Keratinocyte (primary cell): ENCODE results near the gene EEF1AKMT1. TPM values are rescaled to one million over a fixed set of nuclear protein-coding genes. Genes with fewer than 3 reads are reported as not detected.

Experiments used
- DNase-seq: peaks from one replicate; pipeline ENCODE4 v3.0.0-alpha.2; 2011; ENCODE audit warnings: low read depth, missing footprints, low spot score
- FAIRE-seq: peaks from 2 replicates; lab custom pipeline; 2011; peaks lifted over from hg19 to GRCh38; lab: Jason Lieb, UNC
- H2AFZ ChIP-seq: 2 replicates; pipeline ENCODE4 v1.6.0; 2012; ENCODE audit warnings: low read length, control low read depth, inconsistent platforms; ENCODE audit not compliant: control insufficient read depth
- H3K27ac ChIP-seq: 2 replicates; pipeline ENCODE4 v1.5.1; 2011; ENCODE audit warnings: low read length; ENCODE audit not compliant: control insufficient read depth, insufficient read depth
- H3K27me3 ChIP-seq: 3 replicates; pipeline ENCODE4 v1.6.0; 2011; ENCODE audit warnings: low read length; ENCODE audit not compliant: control insufficient read depth, insufficient read depth; ENCODE audit errors: extremely low read depth
- H3K36me3 ChIP-seq, 2 experiments: 2 replicates in 1 of 2; 3 replicates in 1 of 2; pipeline ENCODE4 v1.5.1; 2011; ENCODE audit warnings: low read length in 2 of 2, mild to moderate bottlenecking in 1 of 2; ENCODE audit not compliant: control insufficient read depth in 2 of 2, insufficient read depth in 2 of 2; ENCODE audit errors: extremely low read depth in 1 of 2
- H3K4me1 ChIP-seq: 3 replicates; pipeline ENCODE4 v1.5.1; 2011; ENCODE audit warnings: low read length; ENCODE audit not compliant: control insufficient read depth, insufficient read depth; ENCODE audit errors: extremely low read depth
- H3K4me2 ChIP-seq: 3 replicates; pipeline ENCODE4 v1.6.0; 2011; ENCODE audit warnings: low read depth, low read length; ENCODE audit not compliant: control insufficient read depth, insufficient read depth; ENCODE audit errors: extremely low read depth
- H3K4me3 ChIP-seq, 3 experiments: fragments of 200-600 bp in 1 of 3; sonication (generic) in 1 of 3; 2 replicates in 2 of 3; 3 replicates in 1 of 3; pipeline ENCODE4 v1.5.1; 2011 to 2016; ENCODE audit warnings: low read length in 3 of 3, mild to moderate bottlenecking in 3 of 3, control low read depth in 2 of 3, inconsistent platforms in 1 of 3, low read depth in 1 of 3, mixed read lengths in 1 of 3, mixed run types in 1 of 3, moderate library complexity in 1 of 3; ENCODE audit not compliant: control insufficient read depth in 2 of 3, insufficient read depth in 2 of 3; ENCODE audit errors: extremely low read depth in 1 of 3
- H3K79me2 ChIP-seq: 2 replicates; pipeline ENCODE4 v1.6.0; 2012; ENCODE audit warnings: low read length; ENCODE audit not compliant: control insufficient read depth, insufficient read depth
- H3K9ac ChIP-seq: 3 replicates; pipeline ENCODE4 v1.6.0; 2011; ENCODE audit warnings: low read length; ENCODE audit not compliant: control insufficient read depth, insufficient read depth; ENCODE audit errors: extremely low read depth
- H3K9me1 ChIP-seq: 3 replicates; pipeline ENCODE4 v1.6.0; 2011; ENCODE audit warnings: low read length; ENCODE audit not compliant: control insufficient read depth, insufficient read depth; ENCODE audit errors: extremely low read depth
- H3K9me3 ChIP-seq: 2 replicates; pipeline ENCODE4 v1.5.1; 2012; ENCODE audit warnings: low read depth, low read length; ENCODE audit not compliant: control insufficient read depth
- H4K20me1 ChIP-seq: 3 replicates; pipeline ENCODE4 v1.6.0; 2011; ENCODE audit warnings: low read length; ENCODE audit not compliant: control insufficient read depth, insufficient read depth; ENCODE audit errors: extremely low read depth
- EZH2 ChIP-seq: IDR thresholded peaks from one replicate; pipeline ENCODE4 v1.6.1; 2012; ENCODE audit warnings: inconsistent platforms, mild to moderate bottlenecking, low read length, moderate library complexity
- dilution Hi-C: fragments of 300-500 bp; cut with MboI; formaldehyde crosslinking; loops from one replicate; pipeline ENCODE4 v1.7.0; 2020; ENCODE audit warnings: low sequenced_read_pairs; ENCODE audit not compliant: extremely low pct_ligation_motif_present
- polyA plus RNA-seq, 5 experiments: library from polyadenylated mRNA; depleted of rRNA in 3 of 5; stranded (reverse) in 3 of 5; stranded (forward) in 1 of 5; unstranded in 1 of 5; fragments of >200 nt; gene quantifications; 1 replicate in 1 of 5; 2 replicates in 3 of 5; 3 replicates in 1 of 5; pipeline versions ENCODE4 v1.2.1 to v1.2.3, GENCODE V29; 2011 to 2012; ENCODE audit warnings: missing spikeins in 2 of 5, low read depth in 1 of 5, low replicate concordance in 1 of 5
- TF ChIP-seq, protein P1 (sequence below), 3 experiments: IDR thresholded peaks in 1 of 3; conservative IDR thresholded peaks in 1 of 3; optimal IDR thresholded peaks in 1 of 3; 2 replicates in 2 of 3; 3 replicates in 1 of 3; pipeline versions ENCODE3 to v1.5.1; 2011; ENCODE audit warnings: low read length in 3 of 3, mild to moderate bottlenecking in 3 of 3, moderate library complexity in 2 of 3, control low read depth in 1 of 3, inconsistent platforms in 1 of 3; ENCODE audit not compliant: insufficient read depth in 2 of 3; ENCODE audit errors: extremely low read depth in 1 of 3

The EEF1AKMT1 gene
- polyA plus RNA-seq, 1 donor (not counting 4 experiments of a cell fraction or from before 2014, with no cell fraction given), result 10.1 TPM

DNA sequence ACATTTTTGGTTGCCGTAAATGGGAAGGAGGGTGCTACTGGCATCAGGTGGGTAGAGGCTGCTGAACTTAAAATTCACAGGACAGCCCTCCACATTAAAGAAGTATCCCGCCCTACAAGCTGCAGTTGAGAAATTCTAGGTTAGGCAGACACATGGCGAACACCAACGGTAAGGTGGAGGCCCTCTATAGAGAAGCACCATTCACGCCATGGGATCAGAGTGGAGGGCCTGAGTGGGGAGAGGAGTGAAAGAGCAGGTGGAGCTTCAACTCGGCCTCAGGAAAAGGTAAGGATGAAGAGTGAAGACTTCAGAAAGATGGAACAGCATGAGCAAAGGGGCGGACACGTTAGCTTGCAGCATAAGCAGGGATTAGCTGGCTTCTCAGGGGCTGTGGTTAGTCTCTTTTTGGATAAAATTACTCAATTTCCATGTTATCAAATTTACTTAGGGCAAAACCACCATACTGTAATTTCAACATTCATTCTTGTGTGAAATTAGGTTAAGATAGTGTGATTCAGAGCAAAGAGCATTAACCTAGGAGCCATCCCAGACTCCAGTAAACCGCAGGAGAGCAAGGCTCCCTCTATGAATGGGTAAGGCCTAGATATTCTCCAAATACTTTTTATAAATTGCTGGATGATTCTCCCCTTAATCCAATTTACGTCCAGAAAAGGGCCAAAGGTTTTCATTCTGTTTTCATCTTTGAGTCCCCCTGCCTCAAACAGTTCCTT lies 1.2 kb downstream of the EEF1AKMT1 start:
- no peak for DNase-seq
- dilution Hi-C loops, result no loop called here
- peak overlapping the region; percentile 96 for H2AFZ ChIP-seq

DNA sequence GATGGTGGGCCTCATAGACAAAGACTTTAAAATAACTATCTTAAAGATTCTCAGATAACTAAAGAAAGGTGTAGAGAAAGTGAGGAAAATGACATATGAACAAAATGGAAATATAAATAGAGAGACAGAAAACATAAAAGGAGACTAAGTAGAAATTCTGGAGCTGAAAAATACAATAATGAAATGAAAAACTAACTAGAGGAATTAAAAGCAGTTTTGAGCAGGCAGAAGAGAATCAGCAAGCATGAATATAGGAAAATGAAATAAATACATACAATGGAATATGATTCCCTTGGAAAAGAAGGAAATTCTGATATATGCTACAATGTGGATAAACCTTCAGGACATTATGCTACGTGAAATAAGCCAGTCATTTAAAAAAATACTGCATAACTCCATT lies 3.9 kb downstream of the EEF1AKMT1 start:
- Histone ChIP-seq H3K36me3 (no peaks in the 10 kb centered on the region), H4K20me1 (no peaks in the 10 kb centered on the region)
- FAIRE-seq, result no peak

More for the DNA sequence above, 1.2 kb downstream of the EEF1AKMT1 start:
- no peaks in the 10 kb centered on the region for H4K20me1 ChIP-seq
- no peaks in the 10 kb centered on the region for H3K9me3 ChIP-seq
- H3K27ac ChIP-seq, result peak overlapping the region; percentile 91
- H3K4me1 ChIP-seq, result peaks cover 9% of the 10 kb centered on the region
- FAIRE-seq, result no peak
- no peaks in the 10 kb centered on the region for H3K27me3 ChIP-seq
- H3K4me3 ChIP-seq, result peak overlapping the region; percentile 52 to 87 (median 82)
- H3K79me2 ChIP-seq, result peaks cover 12% of the 10 kb centered on the region
- H3K9ac ChIP-seq, result peak overlapping the region; percentile 94
- TF ChIP-seq, protein P1, sequence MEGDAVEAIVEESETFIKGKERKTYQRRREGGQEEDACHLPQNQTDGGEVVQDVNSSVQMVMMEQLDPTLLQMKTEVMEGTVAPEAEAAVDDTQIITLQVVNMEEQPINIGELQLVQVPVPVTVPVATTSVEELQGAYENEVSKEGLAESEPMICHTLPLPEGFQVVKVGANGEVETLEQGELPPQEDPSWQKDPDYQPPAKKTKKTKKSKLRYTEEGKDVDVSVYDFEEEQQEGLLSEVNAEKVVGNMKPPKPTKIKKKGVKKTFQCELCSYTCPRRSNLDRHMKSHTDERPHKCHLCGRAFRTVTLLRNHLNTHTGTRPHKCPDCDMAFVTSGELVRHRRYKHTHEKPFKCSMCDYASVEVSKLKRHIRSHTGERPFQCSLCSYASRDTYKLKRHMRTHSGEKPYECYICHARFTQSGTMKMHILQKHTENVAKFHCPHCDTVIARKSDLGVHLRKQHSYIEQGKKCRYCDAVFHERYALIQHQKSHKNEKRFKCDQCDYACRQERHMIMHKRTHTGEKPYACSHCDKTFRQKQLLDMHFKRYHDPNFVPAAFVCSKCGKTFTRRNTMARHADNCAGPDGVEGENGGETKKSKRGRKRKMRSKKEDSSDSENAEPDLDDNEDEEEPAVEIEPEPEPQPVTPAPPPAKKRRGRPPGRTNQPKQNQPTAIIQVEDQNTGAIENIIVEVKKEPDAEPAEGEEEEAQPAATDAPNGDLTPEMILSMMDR (optimal IDR thresholded peaks at IDR 0.05 in 1 of 3, IDR thresholded peaks at IDR 0.05 in 1 of 3, conservative IDR thresholded peaks at IDR 0.05 in 1 of 3; ENCODE audit: extremely low read depth in 1 of 3, insufficient read depth in 2 of 3, low read length in 3 of 3), result no peak
- TF ChIP-seq EZH2, result no peak
- peak overlapping the region; percentile 99 for H3K4me2 ChIP-seq
- no peaks in the 10 kb centered on the region for H3K36me3 ChIP-seq
- no peaks in the 10 kb centered on the region for H3K9me1 ChIP-seq

More for the DNA sequence above, 3.9 kb downstream of the EEF1AKMT1 start:
- Histone ChIP-seq H3K9me3 (no peaks in the 10 kb centered on the region), H3K79me2 (peaks cover 12% of the 10 kb centered on the region), H3K4me2 (no peak overlapping the region), H3K4me1 (peaks cover 9% of the 10 kb centered on the region), H3K27ac (no peak overlapping the region), H3K27me3 (no peaks in the 10 kb centered on the region), H3K9me1 (no peaks in the 10 kb centered on the region), H3K9ac (no peak overlapping the region), H2AFZ (no peak overlapping the region), H3K4me3 (no peak overlapping the region)
- no peak for DNase-seq
- TF ChIP-seq, protein P1 (optimal IDR thresholded peaks at IDR 0.05 in 1 of 3, IDR thresholded peaks at IDR 0.05 in 1 of 3, conservative IDR thresholded peaks at IDR 0.05 in 1 of 3; ENCODE audit: extremely low read depth in 1 of 3, insufficient read depth in 2 of 3, low read length in 3 of 3), result no peak
- TF ChIP-seq EZH2, result no peak
- dilution Hi-C loops, result no loop called here
